HG02870 (cell line): ENCODE measurements around the gene SH3PXD2B.
"Not testable (repeated sequence)": the region's sequence is repeated elsewhere in the genome, so short reads cannot be mapped to it uniquely, and the experiment has no call there.

Source experiments
- ATAC-seq: cut with Tn5 transposase; IDR thresholded peaks from one replicate; pipeline ENCODE4 v1.9.1; 2021; ENCODE audit warnings: mild to moderate bottlenecking, moderate library complexity; ENCODE audit not compliant: unreplicated experiment

The SH3PXD2B gene

DNA sequence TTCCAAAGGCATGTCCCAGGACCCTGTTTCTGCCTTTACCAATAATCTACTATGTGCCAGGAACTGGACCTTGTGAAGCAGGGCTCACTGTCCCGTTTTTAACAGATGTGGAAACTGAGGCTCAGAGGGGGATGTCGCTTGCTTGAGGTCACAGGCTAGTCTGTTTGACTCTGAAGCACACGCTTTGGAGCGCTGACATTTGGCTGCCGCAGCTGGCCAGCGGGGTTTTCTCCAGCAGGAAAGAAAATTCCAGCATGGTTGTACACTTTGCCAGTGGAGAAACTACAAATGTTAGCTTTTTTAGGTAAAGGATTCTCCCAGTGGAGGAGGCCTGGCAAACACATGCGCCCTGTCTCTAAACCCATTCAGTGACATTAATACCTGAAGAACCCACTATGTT, 50.5 kb downstream of the SH3PXD2B start:
- no peak for ATAC-seq

- no peak for ATAC-seq
These were observed 51.0 kb downstream of the SH3PXD2B start for GRCh38 chr5:172403189-172403796.

DNA sequence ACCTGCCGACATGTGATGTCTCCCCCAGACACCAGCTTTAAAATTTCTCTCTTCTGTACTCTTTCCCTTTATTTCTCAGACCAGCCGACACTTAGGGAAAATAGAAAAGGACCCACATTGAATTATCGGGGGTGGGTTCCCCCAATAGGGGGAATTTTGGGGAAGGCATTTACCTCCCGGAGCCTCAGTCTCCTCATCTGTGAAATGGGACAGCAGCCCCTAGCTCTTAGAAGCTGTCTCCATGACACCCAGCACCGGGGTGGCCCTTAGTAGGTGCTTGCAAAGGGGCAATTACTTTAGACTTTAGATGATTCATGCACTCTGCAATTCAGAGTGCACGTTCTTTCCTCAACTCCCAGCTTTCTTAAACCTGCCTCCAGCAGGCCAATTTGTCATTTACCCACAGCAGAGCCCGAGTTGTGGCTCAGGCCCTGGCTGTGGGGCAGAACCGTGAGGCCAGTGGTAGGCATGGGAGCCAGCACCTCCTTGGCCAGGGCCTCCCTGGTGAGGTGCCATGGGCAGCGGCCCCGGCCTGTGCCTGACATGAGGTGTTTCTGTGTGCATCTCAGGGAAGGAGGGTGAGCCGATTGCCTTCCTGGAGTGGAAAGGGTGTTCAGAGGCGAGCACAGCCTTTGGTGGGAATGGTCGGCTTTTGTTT, 51.7 kb downstream of the SH3PXD2B start:
- ATAC-seq = no peak

DNA sequence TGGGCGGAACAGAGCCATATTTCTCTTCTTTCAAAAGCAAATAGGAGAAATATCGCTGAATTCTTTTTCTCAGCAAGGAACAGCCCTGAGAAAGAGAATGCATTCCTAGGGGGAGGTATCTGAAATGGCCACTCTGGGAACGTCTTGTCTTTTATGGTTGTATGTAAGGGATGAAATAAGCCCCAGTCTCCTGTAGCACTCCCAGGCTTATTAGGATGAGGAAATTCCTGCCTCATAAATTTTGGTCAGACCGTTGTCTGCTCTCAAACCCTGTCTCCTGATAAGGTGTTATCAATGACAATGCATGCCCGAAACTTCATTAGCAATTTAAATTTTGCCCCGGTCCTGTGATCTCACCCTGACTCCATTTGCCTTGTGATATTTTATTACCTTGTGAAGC, 52.3 kb downstream of the SH3PXD2B start:
- not testable (repeated sequence) for ATAC-seq

- no peak for ATAC-seq
These were observed 54.5 kb downstream of the SH3PXD2B start for GRCh38 chr5:172399826-172400225.

GRCh38 chr5:172399336-172399735, 55.0 kb downstream of the SH3PXD2B start:
- no peak for ATAC-seq

DNA sequence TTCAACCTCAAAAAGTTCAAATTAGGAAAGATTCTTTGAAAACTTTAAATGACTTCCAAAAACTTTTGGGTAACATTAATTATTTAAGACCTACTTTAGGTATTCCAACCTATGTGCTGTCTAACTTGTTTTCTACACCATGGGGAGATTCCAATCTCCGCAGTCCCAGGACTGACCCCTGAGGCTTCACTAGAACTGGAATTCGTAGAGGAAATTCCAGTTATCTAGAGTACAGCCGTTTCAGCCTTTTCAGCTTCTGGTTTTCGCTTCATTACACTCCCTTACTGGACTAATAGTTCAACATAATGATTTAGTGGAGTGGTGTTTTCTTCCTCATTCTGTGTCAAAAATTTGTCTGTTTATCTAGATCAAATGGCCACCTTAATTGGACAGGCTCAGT, 55.7 kb downstream of the SH3PXD2B start:
- ATAC-seq = not testable (repeated sequence)

GRCh38 chr5:172396994-172397393, 57.3 kb downstream of the SH3PXD2B start:
- ATAC-seq = not testable (repeated sequence)

DNA sequence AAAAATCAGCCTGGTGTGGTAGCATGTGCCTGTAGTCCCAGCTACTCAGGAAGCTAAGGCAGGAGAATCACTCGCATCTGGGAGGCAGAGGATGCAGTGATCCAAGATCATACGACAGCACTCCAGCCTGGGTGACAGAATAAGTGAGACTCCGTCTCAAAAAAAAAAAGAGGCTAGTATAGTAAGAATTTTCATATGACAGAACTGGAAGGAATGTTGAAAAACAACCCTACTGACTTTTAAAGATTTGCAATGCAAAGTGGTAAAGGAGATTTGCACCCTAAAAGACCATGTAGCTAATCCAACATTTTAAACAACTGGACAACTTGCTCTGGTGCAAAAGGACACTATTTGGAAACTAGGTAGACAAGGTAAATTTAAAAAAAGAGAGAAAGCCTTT, 58.1 kb downstream of the SH3PXD2B start:
- no peak for ATAC-seq

GRCh38 chr5:172395483-172395882, 58.8 kb downstream of the SH3PXD2B start:
- ATAC-seq = no peak

DNA sequence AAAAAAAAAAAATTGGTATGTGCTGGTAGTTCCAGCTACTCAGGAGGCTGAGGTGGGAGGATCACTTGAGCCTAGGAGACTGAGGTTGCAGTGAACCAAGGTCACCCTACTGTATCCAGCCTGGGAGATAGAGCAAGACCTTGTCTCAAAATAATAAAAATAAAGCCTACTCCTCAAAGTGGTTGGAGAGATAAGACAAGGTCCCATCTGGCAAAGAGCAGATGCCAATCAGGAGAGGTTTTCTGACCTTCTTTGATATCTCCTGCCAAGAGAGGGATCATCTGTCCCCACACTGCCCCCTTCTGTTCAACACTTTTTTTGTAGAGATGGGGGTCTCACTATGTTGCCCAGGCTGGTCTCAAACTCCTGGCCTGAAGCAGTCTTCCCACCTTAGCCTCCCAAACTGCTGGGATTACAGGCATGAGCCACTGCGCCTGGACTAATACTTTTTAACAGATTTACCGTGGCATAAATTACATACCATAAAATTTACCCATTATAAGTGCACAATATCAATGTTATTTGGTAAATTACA, 64.7 kb downstream of the SH3PXD2B start:
- no peak for ATAC-seq

DNA sequence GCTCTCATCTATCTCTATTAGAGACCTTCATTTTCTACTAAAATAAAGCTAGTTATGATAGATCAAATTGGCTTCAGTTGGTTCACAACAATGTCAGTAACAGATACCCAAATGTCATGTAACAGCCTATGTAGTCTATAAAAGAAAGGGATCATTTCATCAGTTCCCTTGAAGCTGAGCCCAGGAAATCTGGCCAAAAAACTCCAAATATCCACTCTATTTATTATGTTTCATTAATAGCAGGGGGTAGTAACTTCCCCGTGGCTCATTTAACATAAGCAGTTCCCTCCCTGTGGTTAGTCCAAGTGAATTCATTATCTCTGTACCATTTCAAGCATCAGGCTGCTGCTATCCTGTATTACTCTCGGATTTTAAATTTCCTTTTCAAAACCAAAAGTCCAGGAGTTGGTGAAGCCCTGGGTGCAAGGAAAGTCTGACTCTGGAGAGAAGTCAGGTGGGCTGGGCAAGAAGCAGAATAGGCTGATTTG, 66.0 kb downstream of the SH3PXD2B start:
- ATAC-seq = no peak

GRCh38 chr5:172385707-172386106, 68.6 kb downstream of the SH3PXD2B start:
- no peak for ATAC-seq

DNA sequence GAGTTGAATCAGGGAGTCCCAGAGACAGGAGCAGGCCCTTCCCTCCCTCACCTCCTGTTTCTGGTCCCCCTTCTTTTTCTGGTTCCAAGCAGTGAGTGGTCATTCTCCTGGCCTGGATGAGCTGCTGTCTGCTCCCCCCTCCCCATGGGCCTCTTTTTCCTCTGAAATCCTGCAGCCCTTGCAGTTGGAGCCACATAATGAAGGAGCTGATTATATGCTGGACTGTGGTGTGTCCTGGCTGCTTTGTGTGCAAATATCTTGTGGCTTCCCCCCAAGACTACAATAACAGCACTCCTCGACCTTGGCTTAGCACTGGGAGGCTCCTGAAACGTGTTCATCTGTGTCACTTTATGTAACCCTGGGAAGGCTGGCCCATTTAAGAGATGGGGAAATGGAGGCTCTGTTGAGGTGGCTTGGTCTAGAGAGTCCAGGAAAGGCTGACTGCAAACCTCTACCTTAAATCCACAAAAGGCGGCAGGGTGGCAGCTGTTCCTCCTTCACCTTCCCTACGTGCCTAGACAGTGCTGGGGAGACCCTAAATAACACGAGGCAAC, 69.2 kb downstream of the SH3PXD2B start:
- no peak for ATAC-seq

- no peak for ATAC-seq
These were observed 71.0 kb downstream of the SH3PXD2B start for GRCh38 chr5:172383191-172383802.

DNA sequence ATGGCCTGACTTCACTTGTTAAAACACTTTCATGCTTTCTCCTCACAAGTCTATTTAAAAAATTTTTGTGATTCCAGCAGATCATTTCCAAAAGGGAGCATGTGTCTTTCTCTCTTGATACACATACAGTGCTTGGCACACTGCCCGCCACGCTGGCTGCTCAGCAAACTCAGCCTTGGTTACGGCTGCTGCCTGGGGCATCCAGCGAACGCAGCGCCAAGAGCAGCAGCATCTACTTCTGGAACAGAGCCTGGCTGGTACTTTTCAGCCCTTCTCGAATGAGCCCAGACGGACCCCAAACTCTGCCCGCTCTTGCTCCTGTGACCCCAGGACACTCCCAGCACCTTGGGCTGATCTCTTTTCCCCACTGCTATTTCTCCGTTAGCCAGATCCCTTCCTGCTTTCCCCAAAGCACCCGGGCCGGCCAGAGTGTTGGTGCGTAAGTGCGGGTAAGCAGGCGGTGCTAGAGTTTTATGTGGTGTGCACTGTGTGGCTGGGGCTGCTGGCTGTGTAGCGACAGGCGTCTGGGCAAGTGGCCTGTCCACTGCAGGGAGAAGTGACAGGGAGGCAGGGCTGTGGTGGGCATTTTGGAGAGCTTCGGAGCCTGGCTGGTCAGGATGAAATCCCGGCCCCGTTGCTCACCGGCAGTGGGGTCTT, 73.2 kb downstream of the SH3PXD2B start:
- no peak for ATAC-seq

GRCh38 chr5:172380301-172380986, 73.9 kb downstream of the SH3PXD2B start:
- no peak for ATAC-seq

- no peak for ATAC-seq
These were observed 74.8 kb downstream of the SH3PXD2B start for GRCh38 chr5:172379481-172379880.

DNA sequence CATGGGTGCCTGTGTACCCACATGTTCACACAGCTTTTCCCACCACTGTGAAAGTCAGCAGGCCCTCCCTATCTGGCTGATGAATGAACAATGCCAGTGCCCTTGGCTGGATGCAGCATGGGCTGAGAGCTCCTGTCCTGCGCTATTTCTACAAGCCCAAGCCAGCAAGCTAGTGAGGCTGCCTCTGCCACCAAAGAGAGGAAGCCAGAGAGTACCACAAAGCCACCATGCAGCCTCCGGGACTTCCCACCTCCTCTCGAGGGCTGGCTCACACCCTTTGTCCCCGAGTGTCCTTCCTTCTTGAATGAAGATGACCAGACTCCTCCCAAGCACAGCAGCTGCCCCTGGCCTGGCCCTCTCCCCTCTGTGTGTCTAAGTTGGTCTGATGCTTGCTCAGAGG, 76.5 kb downstream of the SH3PXD2B start:
- ATAC-seq = no peak

DNA sequence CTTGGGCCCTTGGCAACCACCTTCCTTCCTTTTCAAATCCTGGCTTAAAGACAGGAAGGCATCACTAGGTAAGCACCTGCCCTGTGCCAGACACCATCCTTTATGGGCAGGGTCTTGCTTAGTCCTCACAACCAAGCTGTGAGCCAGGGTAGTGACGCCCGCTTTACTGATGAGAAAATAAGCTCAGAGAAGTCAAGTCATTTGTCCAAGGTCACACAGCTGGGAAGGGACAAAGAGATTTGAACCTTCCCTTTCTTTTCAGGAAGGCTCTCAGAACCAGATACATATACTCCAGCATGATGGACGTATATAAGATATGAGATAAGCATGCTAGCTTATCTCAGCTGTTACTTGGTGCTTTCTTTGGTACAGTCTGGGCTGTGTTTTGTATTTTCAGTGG, 76.9 kb downstream of the SH3PXD2B start:
- no peak for ATAC-seq

GRCh38 chr5:172374783-172375182, 79.5 kb downstream of the SH3PXD2B start:
- no peak for ATAC-seq
